ENCODE measurements around the gene TMEM150B. TPM values are rescaled to one million over a fixed set of nuclear protein-coding genes. Genes with fewer than 3 reads are reported as not detected.

Gene TMEM150B
- total and polyA plus RNA-seq, 2 of the 13 experiments (the other 11 are each of a cell fraction or from before 2014, with no cell fraction given), result 1.3 to 1.8 TPM

DNA sequence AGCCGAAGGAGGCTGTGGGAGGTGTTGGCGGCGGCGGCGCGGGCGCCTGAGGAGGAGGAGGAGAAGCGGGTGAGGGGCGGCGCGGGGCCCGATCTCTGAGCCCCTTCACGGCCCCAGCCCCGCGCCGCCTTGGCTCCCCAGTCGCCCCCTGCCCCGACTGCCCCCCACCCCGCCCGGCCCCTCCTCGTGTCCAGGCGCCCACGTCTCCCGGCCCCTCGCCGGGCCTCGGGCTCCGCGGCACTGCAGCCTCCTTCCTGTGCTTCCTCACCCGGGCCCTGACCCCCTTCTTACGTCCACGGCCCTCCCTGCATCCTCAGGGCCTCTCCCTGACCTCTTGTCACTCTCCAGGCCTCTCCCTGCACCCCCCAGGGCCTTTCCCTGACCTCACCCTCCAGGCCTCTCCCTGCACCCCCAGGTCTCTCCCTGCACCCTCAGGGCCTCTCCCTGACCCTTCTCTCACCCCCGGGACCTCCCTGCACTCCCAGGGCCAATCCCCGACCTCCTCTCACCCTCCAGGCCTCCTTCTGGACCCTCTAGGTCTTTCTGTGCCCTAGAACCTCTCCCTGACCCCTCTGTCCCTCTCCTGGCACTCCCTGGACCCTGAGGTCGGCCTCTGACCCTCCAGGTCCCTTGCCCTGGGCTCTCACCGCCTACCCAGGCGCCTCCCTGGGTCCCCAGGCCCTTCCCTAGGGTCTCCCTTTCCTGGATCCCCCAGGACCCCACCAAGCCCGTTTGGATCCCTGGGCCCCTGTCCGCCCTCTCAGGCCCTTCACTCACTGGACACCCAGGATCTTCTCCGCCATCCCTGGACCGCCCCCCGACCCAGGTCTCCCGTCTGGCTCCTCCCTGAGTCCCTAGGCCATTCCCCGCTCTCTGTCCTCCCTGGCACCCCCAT, 15.0 kb upstream of the TMEM150B start (continued):
- TF ChIP-seq NCOA1 (CRISPR knock-in tag; IDR thresholded peaks at IDR 0.05), result peak; percentile 74; the same call in 1 of the 2 replicates
- no peak for TF ChIP-seq ZBTB7B (CRISPR knock-in tag; IDR thresholded peaks at IDR 0.05)
- TF ChIP-seq ZNF331 (CRISPR knock-in tag; IDR thresholded peaks at IDR 0.05), result 0 out of 2 replicates have a peak, but pooled peaks have one; percentile 15
- no peak for TF ChIP-seq ZNF142 (CRISPR knock-in tag; IDR thresholded peaks at IDR 0.05)
- TF ChIP-seq PHF8 (CRISPR knock-in tag; IDR thresholded peaks at IDR 0.05), result peak; percentile 26; the same call in 1 of the 2 replicates
- TF ChIP-seq POLR2G (IDR thresholded peaks at IDR 0.05; ENCODE audit: low read depth, low read length), result peak; percentile 78
- TF ChIP-seq ZFX (CRISPR knock-in tag; IDR thresholded peaks at IDR 0.05; ENCODE audit: low read depth), result peak; percentile 45
- TF ChIP-seq, protein P1, sequence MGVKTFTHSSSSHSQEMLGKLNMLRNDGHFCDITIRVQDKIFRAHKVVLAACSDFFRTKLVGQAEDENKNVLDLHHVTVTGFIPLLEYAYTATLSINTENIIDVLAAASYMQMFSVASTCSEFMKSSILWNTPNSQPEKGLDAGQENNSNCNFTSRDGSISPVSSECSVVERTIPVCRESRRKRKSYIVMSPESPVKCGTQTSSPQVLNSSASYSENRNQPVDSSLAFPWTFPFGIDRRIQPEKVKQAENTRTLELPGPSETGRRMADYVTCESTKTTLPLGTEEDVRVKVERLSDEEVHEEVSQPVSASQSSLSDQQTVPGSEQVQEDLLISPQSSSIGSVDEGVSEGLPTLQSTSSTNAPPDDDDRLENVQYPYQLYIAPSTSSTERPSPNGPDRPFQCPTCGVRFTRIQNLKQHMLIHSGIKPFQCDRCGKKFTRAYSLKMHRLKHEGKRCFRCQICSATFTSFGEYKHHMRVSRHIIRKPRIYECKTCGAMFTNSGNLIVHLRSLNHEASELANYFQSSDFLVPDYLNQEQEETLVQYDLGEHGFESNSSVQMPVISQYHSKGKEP (CRISPR knock-in tag; IDR thresholded peaks at IDR 0.05), result no peak
- no peak for TF ChIP-seq ZNF687 (CRISPR knock-in tag; IDR thresholded peaks at IDR 0.05)
- TF ChIP-seq NR2F6 (IDR thresholded peaks at IDR 0.05), result 0 out of 2 replicates have a peak, but pooled peaks have one; percentile 28
- TF ChIP-seq NR2F6 (CRISPR knock-in tag; IDR thresholded peaks at IDR 0.05), result no peak
- TF ChIP-seq ZNF263 (CRISPR knock-in tag; IDR thresholded peaks at IDR 0.05), result peak; percentile 78
- TF ChIP-seq, protein P2, sequence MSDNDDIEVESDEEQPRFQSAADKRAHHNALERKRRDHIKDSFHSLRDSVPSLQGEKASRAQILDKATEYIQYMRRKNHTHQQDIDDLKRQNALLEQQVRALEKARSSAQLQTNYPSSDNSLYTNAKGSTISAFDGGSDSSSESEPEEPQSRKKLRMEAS (IDR thresholded peaks at IDR 0.05), result 0 out of 2 replicates have a peak, but pooled peaks have one; percentile 1
- TF ChIP-seq KAT7 (CRISPR knock-in tag; IDR thresholded peaks at IDR 0.05; ENCODE audit: borderline replicate concordance), result 0 out of 2 replicates have a peak, but pooled peaks have one; percentile 11
- 0 out of 2 replicates have a peak, but pooled peaks have one; percentile 19 for TF ChIP-seq MTERF4 (CRISPR knock-in tag; IDR thresholded peaks at IDR 0.05)
- TF ChIP-seq CC2D1A (CRISPR knock-in tag; IDR thresholded peaks at IDR 0.05), result 0 out of 2 replicates have a peak, but pooled peaks have one; percentile 28

Measured in HepG2 (cell line).